HG03175 (cell line): ENCODE results near the gene HMSD.
A peak's percentile ranks its signal among the peaks of the same experiment; 100 is the strongest.

Experiments
- ATAC-seq: cut with Tn5 transposase; IDR thresholded peaks from one replicate; pipeline ENCODE4 v1.9.1; 2021; ENCODE audit warnings: mild to moderate bottlenecking, moderate library complexity; ENCODE audit not compliant: unreplicated experiment

HMSD gene

DNA sequence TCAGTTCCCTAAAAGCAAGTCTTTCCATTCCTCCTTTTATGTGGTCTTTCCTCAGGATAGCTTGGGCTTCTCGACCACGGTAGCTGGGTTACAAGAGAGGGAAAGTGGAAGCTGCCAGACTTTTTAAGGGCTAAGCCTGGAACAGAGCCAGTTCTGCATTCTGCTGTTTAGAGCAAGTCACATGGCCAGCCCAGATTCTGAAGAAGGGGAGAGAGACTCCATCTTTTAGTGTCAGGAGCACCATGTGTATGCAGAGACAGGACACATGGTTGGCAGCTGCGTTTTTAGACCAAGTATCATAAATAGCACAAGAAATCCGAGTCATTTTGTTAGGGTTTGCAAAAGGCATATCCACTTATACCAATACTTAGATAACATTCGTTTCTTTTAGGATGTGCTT is 4.7 kb downstream of the HMSD start:
- ATAC-seq, result no peak

DNA sequence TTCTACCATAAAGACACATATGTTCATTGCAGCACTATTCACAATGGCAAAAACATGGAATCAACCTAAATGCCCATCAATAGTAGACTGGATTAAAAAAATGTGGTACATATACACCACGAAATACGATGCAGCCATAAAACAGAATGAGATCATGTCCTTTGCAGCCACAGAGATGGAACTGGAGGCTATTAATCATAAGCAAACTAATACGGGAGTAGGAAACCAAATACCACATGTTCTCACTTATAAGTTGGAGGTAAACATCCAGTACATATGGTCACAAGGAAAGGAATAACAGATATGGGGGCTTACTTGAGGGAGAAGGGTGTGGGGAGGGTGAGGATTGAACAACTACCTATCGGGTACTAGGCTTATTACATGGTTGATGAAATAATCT is 7.7 kb downstream of the HMSD start:
- no peak for ATAC-seq

DNA sequence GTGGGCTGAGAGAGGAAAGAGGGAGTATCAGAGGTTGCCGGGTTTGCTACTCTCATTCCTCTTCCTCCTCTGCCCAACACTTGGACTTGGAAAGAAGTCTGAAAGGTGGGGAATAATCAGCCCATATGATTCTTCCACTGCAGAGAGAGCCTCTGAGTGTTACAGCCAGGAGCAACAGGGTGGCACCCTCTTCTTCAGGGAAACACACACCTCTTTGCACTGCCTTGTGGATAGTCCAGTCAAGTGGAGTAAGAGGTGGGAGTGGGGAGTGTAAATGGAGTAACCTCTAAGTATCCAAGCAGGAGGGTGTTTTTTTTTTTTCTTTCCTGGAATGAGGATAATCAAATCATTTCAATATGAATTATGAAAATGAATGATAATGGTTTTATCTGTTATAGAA is 11.8 kb downstream of the HMSD start:
- ATAC-seq, result no peak

GRCh38 chr18:63961435-63961980 is 12.4 kb downstream of the HMSD start:
- ATAC-seq, result no peak

DNA sequence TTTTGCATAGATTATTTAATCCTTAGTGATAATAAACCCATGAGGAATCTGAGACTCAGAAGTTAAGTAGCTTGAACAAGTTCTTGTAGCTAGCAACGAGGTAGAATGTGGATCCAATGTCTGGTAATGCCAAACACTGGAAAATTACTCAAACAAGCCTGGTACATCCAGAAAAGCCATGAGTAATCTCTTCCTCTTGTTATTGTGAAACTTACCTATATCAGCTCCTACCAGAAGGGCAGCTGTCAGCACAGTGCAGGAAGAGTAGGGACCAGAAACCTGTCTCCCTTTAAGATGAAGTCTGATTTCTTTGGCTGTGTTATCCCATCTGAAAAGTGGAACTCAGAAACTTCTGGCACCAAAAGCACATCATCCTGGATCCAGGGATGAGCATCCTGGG is 13.0 kb downstream of the HMSD start:
- ATAC-seq, result no peak

- peak; percentile 83 for ATAC-seq
Measured at GRCh38 chr18:63963615-63964256, 14.6 kb downstream of the HMSD start.

- ATAC-seq, result no peak
Measured at GRCh38 chr18:63964908-63965307, 15.8 kb downstream of the HMSD start.

- ATAC-seq, result no peak
Measured at GRCh38 chr18:63965716-63966330, 16.7 kb downstream of the HMSD start.

- ATAC-seq, result peak; percentile 89
Measured at GRCh38 chr18:63969942-63970808, 21.1 kb downstream of the HMSD start, which contains the start of gene SERPINB8. SERPINB8 (plus strand) TSS chr18:63970081; CDS start chr18:63978309, 8,228 bp downstream.

- peak; percentile 1 for ATAC-seq
Measured at GRCh38 chr18:63970809-63971205, 21.7 kb downstream of the HMSD start.

DNA sequence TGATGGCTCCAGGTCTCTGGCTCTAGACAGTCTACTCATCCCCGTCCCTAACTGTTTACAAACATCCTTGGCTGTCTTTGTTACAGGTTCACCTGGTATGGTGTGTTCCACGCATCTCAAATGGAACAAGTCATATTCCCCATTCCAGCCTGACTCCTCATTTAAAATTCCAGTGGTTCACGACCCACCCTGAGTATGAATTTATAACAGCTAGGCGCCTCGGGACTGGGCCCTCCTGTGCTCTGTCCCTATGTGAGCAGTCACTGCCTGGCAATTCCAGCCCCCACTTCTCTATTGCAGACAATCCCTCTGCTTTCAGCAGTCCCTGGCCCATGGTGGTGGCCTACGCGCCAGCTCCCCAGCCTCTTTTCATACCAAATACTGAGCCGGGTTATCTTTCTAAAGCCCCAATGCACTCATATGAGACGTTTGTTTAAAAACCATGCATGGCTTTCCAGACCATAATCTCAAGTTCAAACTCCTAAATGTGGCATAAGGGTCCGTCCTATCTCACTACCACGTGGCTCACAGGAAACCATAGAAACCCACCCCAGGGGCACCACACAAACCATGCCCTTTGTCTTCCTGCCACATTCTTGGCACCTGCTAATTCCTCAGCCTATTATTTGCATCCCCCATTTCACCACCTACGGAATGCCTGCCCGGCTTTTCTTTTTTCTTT is 22.4 kb downstream of the HMSD start:
- ATAC-seq, result no peak

DNA sequence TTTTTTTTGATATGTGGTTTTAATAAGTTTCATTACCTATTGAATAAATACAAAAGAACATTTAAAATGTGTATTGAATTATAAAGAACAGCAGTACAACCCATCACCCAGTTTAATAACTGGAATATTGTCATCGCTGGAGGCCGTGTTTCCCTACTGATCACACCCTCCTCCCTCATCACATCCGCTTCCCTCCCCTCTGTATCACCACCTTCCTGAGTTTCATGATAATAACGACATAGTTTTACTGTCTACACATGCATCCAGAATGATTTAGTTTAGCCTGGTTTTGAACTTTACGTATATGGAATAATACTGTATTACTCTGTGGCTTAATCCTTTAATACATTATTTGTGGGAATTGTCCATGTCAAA is 22.9 kb downstream of the HMSD start:
- no peak for ATAC-seq

- ATAC-seq, result no peak
Measured at GRCh38 chr18:63974991-63975390, 25.9 kb downstream of the HMSD start.

- no peak for ATAC-seq
Measured at GRCh38 chr18:63975628-63976027, 26.5 kb downstream of the HMSD start.

DNA sequence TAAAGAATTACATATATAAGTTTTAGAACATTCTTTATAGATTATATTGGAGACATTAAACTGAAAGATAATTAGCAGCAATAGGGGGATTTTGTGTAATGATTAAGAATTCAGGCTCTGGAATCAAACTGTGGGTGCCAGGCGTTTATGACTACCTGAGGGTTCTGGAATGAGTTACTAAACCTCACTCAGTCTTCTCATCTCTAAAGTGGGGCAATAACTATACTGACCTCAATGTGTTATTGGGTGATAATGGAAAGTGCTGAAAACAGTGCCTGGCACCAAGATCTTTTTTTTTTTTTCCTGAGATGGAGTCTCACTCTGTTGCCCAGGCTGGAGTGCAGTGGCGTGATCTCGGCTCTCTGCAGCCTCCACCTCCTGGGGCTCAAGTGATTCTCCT is 27.9 kb downstream of the HMSD start:
- no peak for ATAC-seq

DNA sequence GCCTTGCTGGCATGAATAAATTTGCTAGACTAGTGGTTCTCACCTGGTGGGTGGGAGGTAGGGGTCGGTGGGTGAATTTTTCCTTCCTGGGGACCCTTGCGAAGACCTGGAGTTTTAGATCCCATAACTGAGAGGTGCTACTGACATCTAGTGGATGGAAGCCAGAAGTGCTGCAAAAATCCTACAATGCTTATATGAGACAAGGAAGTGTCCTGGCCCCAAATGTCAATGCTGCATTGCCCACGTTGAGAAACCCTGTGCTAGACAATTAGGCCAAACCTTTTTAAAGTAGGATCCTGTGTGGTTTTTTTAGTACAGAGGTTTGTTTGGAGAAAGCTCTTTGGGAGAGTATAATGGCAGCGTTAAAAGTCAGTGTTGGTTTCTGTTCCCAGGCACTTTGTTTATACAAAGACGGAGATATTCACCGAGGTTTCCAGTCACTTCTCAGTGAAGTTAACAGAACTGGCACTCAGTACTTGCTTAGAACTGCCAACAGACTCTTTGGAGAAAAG is 30.4 kb downstream of the HMSD start:
- ATAC-seq, result peak; percentile 83

- no peak for ATAC-seq
Measured at GRCh38 chr18:63980027-63980426, 30.9 kb downstream of the HMSD start.

GRCh38 chr18:63980896-63981460 is 31.9 kb downstream of the HMSD start:
- ATAC-seq, result no peak

DNA sequence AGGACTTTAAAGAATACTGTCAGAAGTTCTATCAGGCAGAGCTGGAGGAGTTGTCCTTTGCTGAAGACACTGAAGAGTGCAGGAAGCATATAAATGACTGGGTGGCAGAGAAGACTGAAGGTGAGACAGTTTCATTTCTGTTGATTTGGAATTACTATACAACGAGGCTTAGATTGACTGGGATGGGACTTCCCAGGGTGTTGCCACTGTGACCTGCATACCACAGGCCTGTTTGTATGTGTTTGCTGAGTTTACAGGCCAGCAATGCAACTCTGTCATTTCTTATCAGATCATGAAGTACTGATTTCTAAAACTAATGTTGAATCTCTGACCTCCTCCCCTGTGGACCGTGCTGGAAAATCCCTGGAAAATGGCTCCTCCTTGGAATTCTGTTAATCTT is 32.6 kb downstream of the HMSD start:
- ATAC-seq, result no peak

DNA sequence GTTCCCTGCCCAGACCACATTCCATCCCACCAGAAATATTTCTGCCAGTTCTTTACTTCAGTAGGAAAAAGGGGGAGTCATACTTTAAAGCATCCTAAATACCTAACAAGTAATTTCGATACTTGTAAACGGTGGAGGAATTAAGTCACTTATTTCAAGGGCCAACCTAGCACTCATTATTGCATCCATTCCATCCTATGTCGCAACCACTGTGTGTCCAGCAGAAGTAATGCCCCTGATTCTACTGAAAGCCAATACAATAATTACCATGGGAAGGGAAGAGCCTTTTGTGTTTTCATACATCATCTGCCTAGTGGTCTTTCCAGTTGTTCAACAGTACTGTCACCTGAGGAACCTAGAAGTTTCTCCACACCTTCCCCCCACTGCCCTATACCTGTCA is 33.3 kb downstream of the HMSD start:
- ATAC-seq, result no peak

DNA sequence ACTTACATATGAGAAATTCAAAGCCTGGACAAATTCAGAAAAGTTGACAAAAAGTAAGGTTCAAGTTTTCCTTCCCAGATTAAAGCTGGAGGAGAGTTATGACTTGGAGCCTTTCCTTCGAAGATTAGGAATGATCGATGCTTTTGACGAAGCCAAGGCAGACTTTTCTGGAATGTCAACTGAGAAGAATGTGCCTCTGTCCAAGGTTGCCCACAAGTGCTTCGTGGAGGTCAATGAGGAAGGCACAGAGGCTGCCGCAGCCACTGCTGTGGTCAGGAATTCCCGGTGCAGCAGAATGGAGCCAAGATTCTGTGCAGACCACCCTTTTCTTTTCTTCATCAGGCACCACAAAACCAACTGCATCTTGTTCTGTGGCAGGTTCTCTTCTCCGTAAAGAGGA is 37.8 kb downstream of the HMSD start:
- no peak for ATAC-seq
